Activated naive CD8-positive, alpha-beta T cell treated with anti-CD3 and anti-CD28 coated beads, Interleukin-2, amount 50 U/mL, for 24 hours (primary cell): ENCODE data around the gene BABAM1.

Experiments
- ATAC-seq: fragments of 150-1000 bp; cut with Tn5 transposase; one replicate; pipeline ENCODE4 v1.10.0; 2021
- DNase-seq: peaks from one replicate; pipeline ENCODE4 v3.0.0; 2021
- H3K27ac Mint-ChIP-seq: one replicate; pipeline ENCODE4 v1.8.0; 2021; ENCODE audit warnings: mild to moderate bottlenecking, mixed read lengths
- H3K27me3 Mint-ChIP-seq: one replicate; pipeline ENCODE4 v1.8.0; 2021; ENCODE audit warnings: mixed read lengths
- H3K36me3 Mint-ChIP-seq: one replicate; pipeline ENCODE4 v1.8.0; 2021; ENCODE audit warnings: low read depth, mixed read lengths
- H3K4me1 Mint-ChIP-seq: one replicate; pipeline ENCODE4 v1.8.0; 2021; ENCODE audit warnings: mixed read lengths
- H3K4me3 Mint-ChIP-seq: one replicate; pipeline ENCODE4 v1.8.0; 2021; ENCODE audit warnings: mild to moderate bottlenecking, moderate library complexity, mixed read lengths
- H3K9me3 Mint-ChIP-seq: one replicate; pipeline ENCODE4 v1.8.0; 2021; ENCODE audit warnings: mixed read lengths

The BABAM1 gene

GRCh38 chr19:17266975-17267788 is at the start of gene BABAM1:
Gene BABAM1, plus strand, starts transcription at chr19:17267443. Its CDS starts 1,364 bp downstream, at chr19:17268807.
- peak; percentile 96 for ATAC-seq
- peak; percentile 93 for DNase-seq
- H3K27me3 Mint-ChIP-seq, result peaks cover 3% of the 10 kb centered on the region
- peaks cover 19% of the 10 kb centered on the region for H3K4me1 Mint-ChIP-seq
- H3K9me3 Mint-ChIP-seq, result no peaks in the 10 kb centered on the region
- peaks cover 15% of the 10 kb centered on the region for H3K36me3 Mint-ChIP-seq
- peak within 1 kb of the TSS; percentile 95 for H3K4me3 Mint-ChIP-seq
- peak within 1 kb of the TSS; percentile 96 for H3K27ac Mint-ChIP-seq

GRCh38 chr19:17219286-17219685 is 48.0 kb upstream of the BABAM1 start:
- no peak for DNase-seq
- Mint-ChIP-seq H3K4me1 (peaks cover 19% of the 10 kb centered on the region), H3K36me3 (peaks cover 18% of the 10 kb centered on the region), H3K27me3 (no peaks in the 10 kb centered on the region), H3K9me3 (no peaks in the 10 kb centered on the region), H3K4me3 (no peak overlapping the region), H3K27ac (no peak overlapping the region)
- ATAC-seq, result no peak

- no peak for DNase-seq
- no peak overlapping the region for H3K27ac Mint-ChIP-seq
- peaks cover 10% of the 10 kb centered on the region for H3K4me1 Mint-ChIP-seq
- no peak for ATAC-seq
- H3K36me3 Mint-ChIP-seq, result peaks cover 18% of the 10 kb centered on the region
- H3K27me3 Mint-ChIP-seq, result no peaks in the 10 kb centered on the region
- no peak overlapping the region for H3K4me3 Mint-ChIP-seq
- no peaks in the 10 kb centered on the region for H3K9me3 Mint-ChIP-seq
Observed at GRCh38 chr19:17220207-17220758, 47.0 kb upstream of the BABAM1 start.

GRCh38 chr19:17225053-17225452 is 42.2 kb upstream of the BABAM1 start:
- Mint-ChIP-seq H3K4me1 (peaks cover 7% of the 10 kb centered on the region), H3K27me3 (no peaks in the 10 kb centered on the region), H3K36me3 (no peaks in the 10 kb centered on the region), H3K27ac (no peak overlapping the region), H3K9me3 (no peaks in the 10 kb centered on the region), H3K4me3 (peak overlapping the region; percentile 80)
- DNase-seq (no peak), ATAC-seq (no peak)

GRCh38 chr19:17226002-17226933 is 41.0 kb upstream of the BABAM1 start, which contains the start of gene OCEL1:
Gene OCEL1, plus strand, starts transcription at chr19:17226226. Its CDS starts 22 bp downstream, at chr19:17226248.
- no peaks in the 10 kb centered on the region for H3K27me3 Mint-ChIP-seq
- ATAC-seq (peak; percentile 92), DNase-seq (peak; percentile 97)
- H3K9me3 Mint-ChIP-seq, result no peaks in the 10 kb centered on the region
- H3K4me3 Mint-ChIP-seq, result peak within 1 kb of the TSS; percentile 80
- peak within 1 kb of the TSS; percentile 85 for H3K27ac Mint-ChIP-seq
- H3K36me3 Mint-ChIP-seq, result no peaks in the 10 kb centered on the region
- H3K4me1 Mint-ChIP-seq, result peaks cover 7% of the 10 kb centered on the region

DNA sequence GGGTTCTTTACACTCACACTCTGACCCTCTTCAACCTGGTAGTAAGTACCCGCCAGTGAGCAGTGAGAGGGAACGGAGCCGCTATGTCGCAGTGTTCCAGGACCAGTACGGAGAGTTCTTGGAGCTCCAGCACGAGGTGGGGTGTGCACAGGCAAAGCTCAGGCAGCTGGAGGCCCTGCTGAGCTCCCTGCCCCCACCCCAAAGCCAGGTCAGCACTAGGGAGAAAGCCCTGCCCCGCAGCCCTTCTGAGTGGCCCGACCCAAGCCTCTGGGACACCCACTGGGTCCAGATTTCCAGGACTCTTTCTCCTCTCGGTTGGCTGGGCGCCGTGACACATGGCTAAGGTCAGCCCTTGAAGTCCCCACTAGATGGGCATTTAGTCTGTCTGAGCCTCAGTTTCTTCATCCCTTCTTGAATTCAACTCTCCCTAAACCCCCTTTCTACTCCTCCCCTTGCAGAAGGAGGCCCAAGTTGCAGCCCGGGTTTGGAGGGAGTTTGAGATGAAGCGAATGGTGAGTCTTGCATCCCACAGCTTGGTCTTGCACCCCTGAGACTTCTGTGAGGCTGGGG is 39.4 kb upstream of the BABAM1 start:
- DNase-seq (no peak), ATAC-seq (no peak)
- Mint-ChIP-seq H3K36me3 (peaks cover 2% of the 10 kb centered on the region), H3K4me1 (peaks cover 7% of the 10 kb centered on the region), H3K9me3 (no peaks in the 10 kb centered on the region), H3K4me3 (no peak overlapping the region), H3K27me3 (no peaks in the 10 kb centered on the region), H3K27ac (no peak overlapping the region)

DNA sequence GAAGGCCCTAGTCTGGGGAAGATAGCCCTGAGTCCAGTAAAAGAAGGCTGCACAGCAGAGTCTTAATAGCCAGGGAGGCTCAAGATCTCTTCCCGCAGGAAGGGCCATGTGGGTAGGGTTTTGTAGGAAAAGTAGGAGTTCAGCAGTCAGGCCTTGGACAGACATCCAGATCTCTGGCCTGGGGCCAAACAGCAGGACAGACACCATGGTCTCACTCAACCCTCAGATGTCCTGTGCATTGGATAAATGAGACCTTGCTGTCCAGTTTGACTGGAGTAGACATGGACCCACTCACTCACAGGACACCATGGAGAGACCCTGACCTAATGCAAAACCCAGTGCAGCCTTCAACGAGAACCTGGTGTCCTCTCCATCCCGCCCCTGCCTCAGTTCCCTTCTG is 37.4 kb upstream of the BABAM1 start:
- Mint-ChIP-seq H3K27ac (no peak overlapping the region), H3K27me3 (no peaks in the 10 kb centered on the region), H3K4me3 (no peak overlapping the region), H3K4me1 (peaks cover 16% of the 10 kb centered on the region), H3K36me3 (peaks cover 2% of the 10 kb centered on the region), H3K9me3 (no peaks in the 10 kb centered on the region)
- ATAC-seq (no peak), DNase-seq (no peak)

- Mint-ChIP-seq H3K36me3 (peaks cover 2% of the 10 kb centered on the region), H3K4me3 (no peak overlapping the region), H3K9me3 (no peaks in the 10 kb centered on the region), H3K27ac (no peak overlapping the region), H3K27me3 (no peaks in the 10 kb centered on the region), H3K4me1 (peaks cover 12% of the 10 kb centered on the region)
- ATAC-seq, result no peak
- no peak for DNase-seq
Observed at GRCh38 chr19:17232258-17232657, 35.0 kb upstream of the BABAM1 start.

- peaks cover 2% of the 10 kb centered on the region for H3K36me3 Mint-ChIP-seq
Observed at GRCh38 chr19:17234911-17235299, 32.3 kb upstream of the BABAM1 start.

DNA sequence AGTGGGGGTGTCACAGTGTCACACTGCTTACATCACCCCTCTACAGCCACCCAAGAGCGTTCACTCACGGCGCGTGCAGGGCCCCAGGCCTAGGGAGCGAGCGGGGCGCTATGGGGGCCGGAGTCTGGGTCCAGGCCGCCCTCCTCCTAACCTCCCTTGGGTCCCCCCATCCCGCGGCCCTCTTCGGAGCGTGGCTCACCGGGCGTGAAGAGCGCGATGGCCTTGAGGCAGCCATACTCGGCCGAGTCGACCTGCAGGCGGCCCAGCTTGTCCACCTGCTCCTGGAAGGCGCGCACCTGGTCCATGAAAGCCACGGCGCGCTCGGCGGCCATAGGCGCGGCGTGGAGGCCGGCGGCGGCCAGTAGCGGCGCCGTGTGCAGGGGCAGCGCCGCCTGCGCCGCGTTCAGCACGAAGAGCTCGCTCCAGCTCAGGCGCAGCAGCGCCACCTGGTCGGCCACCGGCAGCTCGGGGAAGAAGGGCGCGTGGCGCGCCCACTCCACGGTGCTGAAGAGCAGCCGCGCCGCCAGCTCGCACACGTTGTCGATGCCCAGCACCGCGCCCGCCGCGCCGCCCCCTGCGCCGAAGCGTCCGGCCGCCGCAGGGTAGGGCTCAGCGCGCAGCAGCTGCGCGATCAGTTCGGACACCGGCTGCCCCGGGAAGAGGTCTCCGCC is 31.8 kb upstream of the BABAM1 start:
- H3K4me3 Mint-ChIP-seq, result peak overlapping the region; percentile 80
- H3K4me1 Mint-ChIP-seq, result peaks cover 12% of the 10 kb centered on the region
- no peaks in the 10 kb centered on the region for H3K27me3 Mint-ChIP-seq
- peak overlapping the region; percentile 39 for H3K27ac Mint-ChIP-seq
- ATAC-seq (peak; percentile 76), DNase-seq (peak; percentile 68)
- no peaks in the 10 kb centered on the region for H3K9me3 Mint-ChIP-seq
- peaks cover 2% of the 10 kb centered on the region for H3K36me3 Mint-ChIP-seq

More at GRCh38 chr19:17234911-17235299, 32.3 kb upstream of the BABAM1 start:
- ATAC-seq, result peak; percentile 72
- H3K9me3 Mint-ChIP-seq, result no peaks in the 10 kb centered on the region
- no peaks in the 10 kb centered on the region for H3K27me3 Mint-ChIP-seq
- peak overlapping the region; percentile 39 for H3K27ac Mint-ChIP-seq
- peak overlapping the region; percentile 80 for H3K4me3 Mint-ChIP-seq
- peak; percentile 79 for DNase-seq
- peaks cover 12% of the 10 kb centered on the region for H3K4me1 Mint-ChIP-seq

GRCh38 chr19:17235971-17236777 is 31.1 kb upstream of the BABAM1 start:
- Mint-ChIP-seq H3K27me3 (no peaks in the 10 kb centered on the region), H3K27ac (no peak overlapping the region), H3K4me1 (peaks cover 12% of the 10 kb centered on the region), H3K9me3 (no peaks in the 10 kb centered on the region), H3K4me3 (peak overlapping the region; percentile 80), H3K36me3 (peaks cover 2% of the 10 kb centered on the region)
- peak; percentile 32 for DNase-seq
- ATAC-seq, result no peak

DNA sequence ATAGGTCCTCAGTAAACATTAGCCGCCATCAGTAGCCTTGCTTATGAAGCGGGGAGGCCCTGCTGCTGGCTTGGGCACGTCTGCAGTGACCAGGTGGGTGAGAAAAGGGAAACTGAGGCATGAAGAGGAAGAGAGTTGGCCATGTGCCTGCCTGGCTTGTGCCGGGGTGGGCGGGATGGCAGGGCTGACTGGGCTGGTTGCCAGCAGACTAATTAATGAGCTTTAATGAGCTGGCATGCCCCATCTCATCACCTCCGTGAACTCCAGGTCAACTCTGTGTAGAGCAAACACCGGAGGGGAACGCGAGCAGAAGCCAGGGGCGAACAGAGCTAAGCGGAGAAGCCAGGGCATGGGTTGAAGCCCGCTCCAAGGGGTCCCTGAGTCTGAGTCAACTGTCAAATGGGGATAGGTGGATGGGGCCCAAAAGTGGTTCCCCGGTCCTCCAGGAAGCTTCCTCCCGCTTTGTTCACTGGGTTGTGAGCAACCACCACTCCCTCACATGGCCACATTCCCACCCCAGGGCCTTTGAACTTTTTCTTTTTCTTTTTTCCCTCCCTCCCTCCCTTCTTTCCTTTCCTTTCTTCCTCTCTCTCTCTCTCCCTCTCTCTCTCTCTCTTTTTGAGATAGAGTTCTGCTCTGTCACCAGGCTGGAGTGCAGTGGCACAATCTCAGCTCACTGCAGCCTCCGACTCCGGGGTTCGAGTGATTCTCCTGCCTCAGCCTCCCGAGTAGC is 30.3 kb upstream of the BABAM1 start:
- DNase-seq (no peak), ATAC-seq (no peak)
- Mint-ChIP-seq H3K27me3 (no peaks in the 10 kb centered on the region), H3K9me3 (no peaks in the 10 kb centered on the region), H3K4me1 (peaks cover 12% of the 10 kb centered on the region), H3K36me3 (peaks cover 2% of the 10 kb centered on the region), H3K27ac (no peak overlapping the region), H3K4me3 (no peak overlapping the region)
